NCI-H2171 treated with DMSO at 0.1 percent for 48 hours (cell line): ENCODE data around the gene MGA.

ENCODE experiments used
- DNase-seq: peaks from one replicate; lab custom pipeline; 2025; lab: John Stamatoyannopoulos, UW

MGA gene

GRCh38 chr15:41782371-41783282 lies 122.4 kb downstream of the MGA start:
- no peak for DNase-seq

DNA sequence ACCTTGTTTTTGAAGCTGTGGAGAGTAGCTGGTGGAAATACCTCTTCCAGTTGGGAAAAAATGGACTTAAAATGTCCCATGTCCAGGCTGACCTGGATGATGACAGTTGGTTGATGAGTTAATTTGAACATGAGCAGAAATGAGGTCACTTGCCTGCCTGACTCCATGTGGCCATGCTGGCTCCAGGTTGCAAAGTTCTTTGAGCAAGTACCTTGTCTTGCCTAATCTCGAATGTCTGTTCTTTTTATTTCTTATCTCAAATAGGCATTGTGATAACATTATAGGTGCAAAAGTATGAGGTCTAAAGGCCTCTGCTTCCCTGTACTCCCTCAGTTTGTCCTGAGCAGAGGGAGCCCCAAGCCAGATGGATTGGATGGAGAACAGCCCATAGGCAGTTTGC lies 123.1 kb downstream of the MGA start:
- DNase-seq, result no peak

- DNase-seq, result no peak
Observed at GRCh38 chr15:41788262-41788661, 128.1 kb downstream of the MGA start.

DNA sequence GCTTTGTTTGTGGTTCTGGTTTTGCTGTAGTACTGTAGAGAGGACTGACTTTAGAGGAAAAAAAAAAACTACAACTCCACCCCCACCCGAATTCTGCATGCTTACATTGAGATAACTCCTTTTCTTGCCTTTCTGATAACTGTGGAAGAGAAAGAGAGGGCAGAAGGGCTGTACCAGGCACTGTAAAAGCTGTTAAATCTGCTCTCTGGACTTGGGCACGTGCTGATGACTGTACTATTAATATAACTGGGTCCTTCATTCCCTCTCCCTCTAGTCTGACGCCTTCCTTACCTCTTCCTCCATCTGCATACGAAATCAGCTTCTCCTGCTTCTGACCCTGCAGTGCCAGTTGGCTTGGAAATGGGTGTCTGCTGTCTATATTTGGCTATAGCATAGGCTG lies 129.0 kb downstream of the MGA start:
- no peak for DNase-seq

GRCh38 chr15:41789662-41790061 lies 129.5 kb downstream of the MGA start:
- no peak for DNase-seq

DNA sequence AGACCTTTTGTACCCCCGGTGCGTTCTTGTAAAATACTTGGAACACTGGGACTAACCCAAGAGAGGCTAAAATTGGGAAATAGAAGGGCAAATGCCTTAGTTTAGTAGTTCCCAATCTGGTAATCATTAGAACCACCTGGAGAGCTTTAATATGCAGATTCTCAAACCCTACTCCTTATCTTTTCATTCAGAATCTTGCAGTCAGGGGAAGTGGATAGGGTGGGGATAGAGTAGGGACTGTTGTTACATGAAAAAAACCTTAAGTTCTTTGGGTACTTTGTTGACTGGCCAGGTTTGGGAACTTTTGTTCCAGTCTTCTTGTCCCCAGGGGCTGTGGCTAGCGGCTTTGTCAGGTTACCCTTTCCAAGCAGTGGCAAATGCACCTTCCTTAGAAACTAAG lies 130.0 kb downstream of the MGA start:
- no peak for DNase-seq

DNA sequence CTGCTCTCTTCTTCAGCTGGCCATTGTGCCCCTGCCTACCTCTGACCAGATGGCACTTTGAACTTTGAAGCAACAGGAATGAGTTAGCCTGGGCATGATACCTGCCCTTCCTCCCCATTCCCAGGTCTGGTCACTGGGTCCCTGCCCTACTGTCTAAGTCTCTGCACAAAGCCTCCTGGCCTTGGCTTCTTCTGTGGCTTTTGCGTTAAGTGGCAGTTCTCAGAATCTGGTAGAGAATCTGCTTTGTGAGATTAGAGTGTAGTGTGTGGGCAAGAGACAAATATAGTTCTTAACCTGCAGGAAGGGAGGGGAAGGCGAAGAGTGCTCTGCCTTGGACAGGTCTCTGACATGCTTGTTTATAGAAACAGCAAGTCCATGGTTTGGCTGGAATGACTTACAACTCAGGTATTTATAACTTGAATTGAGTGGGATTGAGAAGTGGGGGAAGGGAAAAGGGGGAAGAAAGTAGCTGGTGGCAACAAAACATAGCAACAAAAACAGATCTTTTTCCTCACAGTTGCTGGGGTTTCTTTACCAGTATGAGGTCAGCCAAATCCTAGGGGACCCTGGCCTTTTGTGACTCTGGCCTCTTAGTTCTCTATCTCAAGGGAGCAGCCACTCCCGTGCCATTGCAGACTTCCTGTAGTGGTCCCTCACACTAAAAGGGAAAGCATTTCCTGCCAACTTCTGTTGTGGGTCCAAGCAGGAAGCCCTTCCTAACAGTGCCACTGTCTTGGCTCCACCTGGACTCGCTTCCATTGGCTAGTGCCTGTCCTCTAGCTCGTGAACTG lies 130.7 kb downstream of the MGA start:
- no peak for DNase-seq

- DNase-seq, result no peak
Observed at GRCh38 chr15:41791547-41791937, 131.3 kb downstream of the MGA start.

GRCh38 chr15:41792000-41792637 lies 131.9 kb downstream of the MGA start:
- peak; percentile 94 for DNase-seq

DNA sequence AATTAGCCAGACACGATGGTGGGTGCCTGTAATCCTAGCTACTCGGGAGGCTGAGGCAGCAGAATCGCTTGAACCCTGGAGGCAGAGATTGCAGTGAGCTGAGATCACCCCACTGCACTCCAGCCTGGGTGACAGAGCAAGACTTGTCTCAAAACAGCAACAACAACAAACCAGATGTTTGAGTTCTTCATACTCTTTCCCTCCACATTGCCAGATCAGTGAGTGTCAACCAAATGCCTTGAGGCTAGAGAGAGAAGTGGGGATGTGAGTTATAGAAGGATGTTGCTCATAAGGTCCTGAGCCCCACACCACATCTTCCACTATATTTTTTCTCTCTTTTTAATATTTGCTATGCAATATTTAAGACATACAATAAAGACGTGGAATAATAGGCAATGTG lies 133.9 kb downstream of the MGA start:
- DNase-seq, result no peak

GRCh38 chr15:41795996-41796856 lies 136.0 kb downstream of the MGA start:
- no peak for DNase-seq

GRCh38 chr15:41797201-41797944 lies 137.2 kb downstream of the MGA start:
- no peak for DNase-seq

DNA sequence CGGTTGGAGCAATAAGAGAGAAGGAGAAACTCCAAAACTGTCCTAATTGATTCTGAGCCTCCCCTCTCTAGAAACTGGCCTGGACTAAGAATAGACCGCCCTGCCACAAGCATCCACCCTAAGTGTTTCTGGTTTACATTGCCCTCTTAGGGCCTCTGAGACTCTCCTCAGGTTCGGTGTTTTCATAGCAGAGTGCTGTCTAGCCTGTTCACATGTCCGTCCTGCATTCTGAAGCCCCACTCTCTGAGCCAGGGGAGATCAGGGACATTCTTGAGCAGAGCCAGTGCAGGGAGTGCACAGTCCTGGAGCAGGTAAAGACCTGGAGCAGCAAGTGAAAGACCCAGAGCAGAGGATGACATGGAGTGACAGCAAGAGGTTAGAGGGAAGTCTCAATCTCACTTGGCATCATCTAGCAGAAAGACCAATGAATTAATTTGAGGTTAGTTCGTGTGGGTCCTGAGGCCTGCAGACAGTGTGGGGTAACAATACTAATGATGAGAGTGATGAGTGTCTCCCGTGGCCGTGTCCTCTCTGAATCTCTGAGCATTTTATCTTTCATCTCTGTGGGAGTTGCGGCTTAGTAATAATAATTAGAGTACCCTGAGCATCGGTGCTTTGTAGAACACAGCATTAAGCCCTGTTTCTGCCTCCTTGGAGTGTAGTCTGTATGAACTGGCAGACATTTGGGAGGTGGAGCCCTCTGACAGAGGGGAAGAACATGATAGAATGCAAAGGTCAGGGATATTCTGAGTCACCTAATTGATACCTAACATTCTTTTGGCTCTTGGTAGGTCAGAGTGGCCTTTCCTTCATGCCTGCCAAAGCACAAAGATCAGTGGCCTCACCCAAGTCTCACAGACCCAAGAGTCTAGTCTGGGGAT lies 138.6 kb downstream of the MGA start:
- DNase-seq, result no peak

DNA sequence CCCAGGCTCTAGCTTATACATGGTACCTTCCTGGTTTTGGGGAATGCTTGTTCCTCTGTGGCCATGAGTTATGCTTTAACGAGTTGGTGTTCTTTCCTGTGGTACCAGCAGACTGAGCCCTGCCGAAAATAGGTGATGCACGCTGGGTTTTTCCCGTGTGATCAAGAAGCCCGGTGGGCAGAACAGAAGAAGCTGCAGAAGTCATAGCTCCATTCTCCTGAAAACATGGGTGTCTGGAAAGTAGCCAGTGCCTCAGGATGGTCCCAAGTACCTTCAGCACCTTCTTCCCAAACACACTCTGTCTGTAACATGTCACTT lies 139.2 kb downstream of the MGA start:
- no peak for DNase-seq

DNA sequence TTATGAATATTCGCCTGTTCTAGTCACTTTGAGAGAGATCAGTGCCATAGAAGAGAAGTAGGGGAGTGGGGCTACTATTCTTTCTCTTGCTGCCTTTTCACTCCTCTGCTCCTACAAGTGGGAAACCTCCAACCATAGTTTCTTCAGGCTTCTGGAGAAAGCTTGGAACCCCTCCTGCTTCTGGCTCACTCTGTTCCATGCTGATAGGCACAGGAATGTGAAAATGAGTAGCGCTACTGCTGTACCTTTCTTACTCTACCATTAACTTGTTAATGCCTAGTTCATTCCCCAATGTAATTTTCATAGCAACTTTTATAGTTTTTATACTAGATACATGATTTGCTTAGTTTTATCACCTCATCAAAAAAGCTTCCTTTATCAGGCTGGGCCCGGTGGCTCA lies 141.0 kb downstream of the MGA start:
- DNase-seq, result no peak

GRCh38 chr15:41801850-41802455 lies 141.7 kb downstream of the MGA start:
- no peak for DNase-seq

DNA sequence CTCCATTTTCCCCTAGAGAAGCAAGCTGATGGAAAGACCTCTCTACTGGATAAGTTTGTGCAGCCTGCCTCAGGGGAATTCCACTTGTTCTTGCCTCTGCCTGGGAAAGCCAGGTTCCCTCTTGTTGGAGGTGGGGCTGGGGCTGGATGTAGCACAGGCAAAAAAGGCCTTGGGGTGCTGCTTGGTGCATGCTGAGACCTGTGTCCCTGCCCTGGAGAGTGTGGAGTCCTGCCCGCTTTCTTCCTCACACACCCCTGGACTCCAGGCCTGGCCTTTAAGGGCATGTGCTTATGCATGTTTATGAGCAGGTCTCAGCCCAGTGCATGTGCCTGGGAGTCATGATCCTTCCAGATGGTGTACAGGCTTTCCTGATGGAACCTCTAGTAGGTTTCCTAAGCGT lies 144.2 kb downstream of the MGA start:
- peak; percentile 44 for DNase-seq

DNA sequence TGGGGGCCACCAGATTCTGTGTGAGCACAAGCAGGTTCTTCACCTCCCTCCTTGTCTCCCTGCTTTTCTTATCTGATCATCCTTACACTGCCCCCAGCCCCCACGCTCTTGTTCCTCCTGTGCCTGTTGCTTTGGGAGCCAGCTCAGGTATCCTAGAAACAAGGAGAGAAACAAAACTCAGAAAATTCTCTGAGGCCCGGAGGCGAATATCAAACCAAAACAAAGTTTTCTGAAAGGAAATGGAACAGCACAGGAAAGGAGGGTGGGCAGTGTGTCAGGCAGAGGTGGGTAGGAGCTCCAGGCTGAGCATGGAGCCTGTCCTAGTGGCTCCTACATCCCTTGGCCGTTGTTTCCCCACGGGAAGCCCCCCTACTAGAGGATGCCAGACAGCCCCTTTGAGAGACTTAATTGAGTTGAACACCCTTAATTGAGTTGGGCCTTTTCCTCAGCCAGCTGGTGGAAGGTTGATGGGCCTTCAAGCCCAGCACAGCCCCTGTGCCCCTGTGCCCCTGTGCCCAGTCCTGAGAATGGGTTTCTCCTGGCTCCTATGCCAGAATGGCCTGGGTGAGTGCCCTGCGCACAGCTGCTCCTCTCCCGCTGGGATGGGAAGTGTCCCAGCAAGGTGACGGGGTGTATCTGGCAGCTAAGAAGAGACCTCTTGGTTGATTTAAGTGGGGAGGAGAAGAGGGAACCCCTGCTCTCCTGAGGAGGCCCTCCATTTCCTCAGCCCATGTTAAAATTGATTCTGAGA lies 144.9 kb downstream of the MGA start:
- no peak for DNase-seq

- no peak for DNase-seq
Observed at GRCh38 chr15:41805711-41806110, 145.5 kb downstream of the MGA start.
